H9 (cell line): ENCODE measurements around the gene FAM3C. TPM values are rescaled to one million over a fixed set of nuclear protein-coding genes. Genes with fewer than 3 reads are reported as not detected.

ENCODE experiments used
- DNase-seq: peaks from one replicate; pipeline ENCODE4 v3.0.0-alpha.2; 2017
- H2AFZ ChIP-seq: one replicate; pipeline ENCODE4 v1.6.1; 2013; ENCODE audit warnings: mild to moderate bottlenecking, low read length, control low read depth, moderate library complexity
- H2AK5ac ChIP-seq: 2 replicates; pipeline ENCODE4 v1.6.1; 2013; ENCODE audit warnings: low read length, control low read depth, mixed read lengths; ENCODE audit not compliant: insufficient read length
- H2BK120ac ChIP-seq: one replicate; pipeline ENCODE4 v1.6.1; 2013; ENCODE audit warnings: low read depth, mild to moderate bottlenecking, low read length, control low read depth, inconsistent platforms; ENCODE audit not compliant: poor library complexity, severe bottlenecking
- H2BK12ac ChIP-seq: 2 replicates; pipeline ENCODE4 v1.6.1; 2013; ENCODE audit warnings: low read length, control low read depth, mixed read lengths, low read depth; ENCODE audit not compliant: insufficient read length
- H2BK15ac ChIP-seq: 2 replicates; pipeline ENCODE4 v1.6.1; 2013; ENCODE audit warnings: low read depth, low read length, control low read depth
- H2BK20ac ChIP-seq: one replicate; pipeline ENCODE4 v1.6.1; 2013; ENCODE audit warnings: low read depth, mild to moderate bottlenecking, low read length, control low read depth, inconsistent platforms; ENCODE audit not compliant: poor library complexity, severe bottlenecking
- H2BK5ac ChIP-seq: 2 replicates; pipeline ENCODE4 v1.6.1; 2013; ENCODE audit warnings: low read length, control low read depth, mixed read lengths; ENCODE audit not compliant: insufficient read length
- H3K14ac ChIP-seq: 2 replicates; pipeline ENCODE4 v1.6.1; 2013; ENCODE audit warnings: low read length, control low read depth; ENCODE audit not compliant: insufficient read depth
- H3K18ac ChIP-seq: 2 replicates; pipeline ENCODE4 v1.6.1; 2013; ENCODE audit warnings: low read depth, mild to moderate bottlenecking, mixed read lengths, low read length, control low read depth; ENCODE audit not compliant: insufficient read length
- H3K23ac ChIP-seq: 2 replicates; pipeline ENCODE4 v1.6.1; 2013; ENCODE audit warnings: low read length, control low read depth, mixed read lengths, low read depth; ENCODE audit not compliant: insufficient read length
- H3K23me2 ChIP-seq: 2 replicates; pipeline ENCODE4 v1.6.1; 2013; ENCODE audit warnings: low read depth, mild to moderate bottlenecking, mixed read lengths, low read length, control low read depth; ENCODE audit not compliant: insufficient read length, poor library complexity, severe bottlenecking
- H3K27ac ChIP-seq: 2 replicates; pipeline ENCODE4 v1.5.1; 2013; ENCODE audit warnings: low read length, control low read depth, mixed read lengths, low read depth; ENCODE audit not compliant: insufficient read length
- H3K27me3 ChIP-seq: 2 replicates; pipeline ENCODE4 v1.6.1; 2013; ENCODE audit warnings: low read length, control low read depth, inconsistent platforms; ENCODE audit not compliant: insufficient read depth
- H3K4ac ChIP-seq: 2 replicates; pipeline ENCODE4 v1.6.1; 2013; ENCODE audit warnings: low read depth, mild to moderate bottlenecking, control low read depth, inconsistent platforms, low read length, moderate library complexity
- H3K4me1 ChIP-seq: 2 replicates; pipeline ENCODE4 v1.6.1; 2013; ENCODE audit warnings: low read length, control low read depth, inconsistent platforms; ENCODE audit not compliant: insufficient read depth
- H3K4me2 ChIP-seq: 2 replicates; pipeline ENCODE4 v1.6.1; 2013; ENCODE audit warnings: low read length, control low read depth, mixed read lengths; ENCODE audit not compliant: insufficient read length, insufficient read depth
- H3K56ac ChIP-seq: 2 replicates; pipeline ENCODE4 v1.6.1; 2013; ENCODE audit warnings: low read depth, mild to moderate bottlenecking, mixed read lengths, low read length, control low read depth; ENCODE audit not compliant: insufficient read length
- H3K79me1 ChIP-seq: 2 replicates; pipeline ENCODE4 v1.6.1; 2013; ENCODE audit warnings: low read depth, mild to moderate bottlenecking, moderate library complexity, low read length, control low read depth, inconsistent platforms; ENCODE audit not compliant: insufficient read depth, poor library complexity, severe bottlenecking
- H3K79me2 ChIP-seq: 2 replicates; pipeline ENCODE4 v1.6.1; 2013; ENCODE audit warnings: low read length, control low read depth, inconsistent platforms; ENCODE audit not compliant: insufficient read depth
- H3K9ac ChIP-seq: 2 replicates; pipeline ENCODE4 v1.6.1; 2013; ENCODE audit warnings: low read length, control low read depth, mixed read lengths; ENCODE audit not compliant: insufficient read length; ENCODE audit errors: extremely low read depth
- H3K9me3 ChIP-seq: one replicate; pipeline ENCODE4 v1.6.1; 2013; ENCODE audit warnings: low read depth, low read length, inconsistent platforms; ENCODE audit not compliant: control insufficient read depth
- H3T11ph ChIP-seq: one replicate; pipeline ENCODE4 v1.6.1; 2013; ENCODE audit warnings: mild to moderate bottlenecking, low read length, control low read depth, inconsistent platforms
- H4K20me1 ChIP-seq: one replicate; pipeline ENCODE4 v1.6.1; 2013; ENCODE audit not compliant: control insufficient read depth, insufficient read length, insufficient read depth
- H4K5ac ChIP-seq: 2 replicates; pipeline ENCODE4 v1.6.1; 2013; ENCODE audit warnings: low read depth, mild to moderate bottlenecking, mixed read lengths, low read length, control low read depth; ENCODE audit not compliant: insufficient read length
- H4K8ac ChIP-seq: replicated peaks from 2 replicates; pipeline ENCODE4 v1.6.1; 2013; ENCODE audit warnings: low read length, control low read depth, mixed read lengths, low read depth; ENCODE audit not compliant: insufficient read length
- H4K91ac ChIP-seq: 2 replicates; pipeline ENCODE4 v1.6.1; 2013; ENCODE audit warnings: low read depth, mild to moderate bottlenecking, moderate library complexity, mixed read lengths, low read length, control low read depth; ENCODE audit not compliant: insufficient read length
- H3K27ac Mint-ChIP-seq, 3 experiments: 2 replicates in 2 of 3; 3 replicates in 1 of 3; pipeline ENCODE4 v1.8.0; 2020 to 2021; ENCODE audit warnings: mixed read lengths in 3 of 3, mild to moderate bottlenecking in 1 of 3, moderate library complexity in 1 of 3
- H3K27me3 Mint-ChIP-seq: 2 replicates; pipeline ENCODE4 v1.8.0; 2021; ENCODE audit warnings: low read depth, mild to moderate bottlenecking, moderate library complexity, mixed read lengths
- H3K36me3 Mint-ChIP-seq, 3 experiments: 2 replicates in 2 of 3; 3 replicates in 1 of 3; pipeline ENCODE4 v1.8.0; 2020 to 2021; ENCODE audit warnings: low read depth in 3 of 3, mixed read lengths in 3 of 3; ENCODE audit not compliant: insufficient read depth in 1 of 3
- H3K4me1 Mint-ChIP-seq, 2 experiments: 2 replicates each; pipeline ENCODE4 v1.8.0; 2020; ENCODE audit warnings: mixed read lengths in 2 of 2
- H3K4me3 Mint-ChIP-seq, 2 experiments: 2 replicates in 1 of 2; 3 replicates in 1 of 2; pipeline ENCODE4 v1.8.0; 2020 to 2021; ENCODE audit warnings: mild to moderate bottlenecking in 2 of 2, mixed read lengths in 2 of 2, moderate library complexity in 1 of 2
- H3K9me3 Mint-ChIP-seq, 2 experiments: 2 replicates in 1 of 2; 3 replicates in 1 of 2; pipeline ENCODE4 v1.8.0; 2020; ENCODE audit warnings: mild to moderate bottlenecking in 2 of 2, mixed read lengths in 2 of 2, moderate library complexity in 1 of 2
- WGBS: extraction: QIAGEN DNeasy Blood & Tissue Kit; methylation state at CpG from one replicate; pipeline ENCODE4 v1.1.7; 2013; ENCODE audit warnings: missing lambda C conversion rate, low lambda C conversion rate, mixed read lengths; ENCODE audit not compliant: insufficient read length; ENCODE audit errors: extremely low coverage; 5-methylcytosine and 5-hydroxymethylcytosine counted together
- total RNA-seq: library from RNA; stranded (reverse); gene quantifications from 2 replicates; pipeline ENCODE4 v1.2.1, GENCODE V29; 2021
- TF ChIP-seq, protein P1 (sequence below): fragments of 200-600 bp; sonication (generic); conservative IDR thresholded peaks from 3 replicates; pipeline ENCODE4 v1.8.0; 2021; ENCODE audit warnings: antibody characterized with exemption, mild to moderate bottlenecking

The FAM3C gene
- total RNA-seq, 1 experiment from 2014 or later = 64.5 TPM

DNA sequence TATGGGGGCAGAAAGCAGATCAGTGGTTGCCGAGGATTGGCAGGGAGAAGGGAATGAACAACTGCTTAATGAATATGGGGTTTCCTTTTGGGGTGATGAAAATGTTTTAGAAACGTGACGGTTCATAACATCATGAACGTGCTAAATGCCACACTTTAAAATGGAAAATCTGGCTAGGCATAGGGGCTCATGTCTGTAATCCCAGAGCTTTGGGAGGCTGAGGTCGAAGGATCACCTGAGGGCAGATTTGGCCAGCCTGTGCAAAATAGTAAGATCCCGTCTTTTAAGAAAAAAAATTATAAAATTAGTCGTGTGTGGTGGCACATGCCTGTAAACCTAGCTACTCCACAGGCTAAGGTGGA, 3.1 kb downstream of the FAM3C start:
- Histone ChIP-seq H3K23me2 (peaks cover 3% of the 10 kb centered on the region), H4K20me1 (no peaks in the 10 kb centered on the region), H3K18ac (no peak overlapping the region), H3K79me1 (peaks cover 8% of the 10 kb centered on the region), H3K9me3 (no peaks in the 10 kb centered on the region), H3K27me3 (no peaks in the 10 kb centered on the region), H3K4me2 (no peak overlapping the region), H2BK5ac (no peak overlapping the region), H3T11ph (no peak overlapping the region), H3K14ac (no peak overlapping the region), H2BK12ac (no peak overlapping the region), H4K5ac (no peak overlapping the region), H3K27ac (no peak overlapping the region), H2AK5ac (no peak overlapping the region), H4K91ac (no peak overlapping the region), H4K8ac (no peak overlapping the region), H2BK20ac (no peak overlapping the region), H2AFZ (no peak overlapping the region), H2BK120ac (no peak overlapping the region), H3K4ac (no peak overlapping the region), H2BK15ac (no peak overlapping the region), H3K4me1 (no peaks in the 10 kb centered on the region), H3K79me2 (peaks cover 34% of the 10 kb centered on the region; the same call in 1 of the 2 replicates), H3K56ac (no peak overlapping the region), H3K23ac (no peak overlapping the region), H3K9ac (no peak overlapping the region)
- no CpG with 5 or more reads among the region's 7 CpGs for WGBS
- Mint-ChIP-seq H3K4me1 (peaks cover 24 to 34% of the 10 kb centered on the region in 2 experiments), H3K9me3 (no peaks in the 10 kb centered on the region), H3K27ac (no peak overlapping the region), H3K27me3 (no peaks in the 10 kb centered on the region), H3K4me3 (no peak overlapping the region; a peak in 1 of 5 replicates), H3K36me3 (peaks cover 12 to 15% (median 13%) of the 10 kb centered on the region in 3 experiments)
- TF ChIP-seq, protein P1, sequence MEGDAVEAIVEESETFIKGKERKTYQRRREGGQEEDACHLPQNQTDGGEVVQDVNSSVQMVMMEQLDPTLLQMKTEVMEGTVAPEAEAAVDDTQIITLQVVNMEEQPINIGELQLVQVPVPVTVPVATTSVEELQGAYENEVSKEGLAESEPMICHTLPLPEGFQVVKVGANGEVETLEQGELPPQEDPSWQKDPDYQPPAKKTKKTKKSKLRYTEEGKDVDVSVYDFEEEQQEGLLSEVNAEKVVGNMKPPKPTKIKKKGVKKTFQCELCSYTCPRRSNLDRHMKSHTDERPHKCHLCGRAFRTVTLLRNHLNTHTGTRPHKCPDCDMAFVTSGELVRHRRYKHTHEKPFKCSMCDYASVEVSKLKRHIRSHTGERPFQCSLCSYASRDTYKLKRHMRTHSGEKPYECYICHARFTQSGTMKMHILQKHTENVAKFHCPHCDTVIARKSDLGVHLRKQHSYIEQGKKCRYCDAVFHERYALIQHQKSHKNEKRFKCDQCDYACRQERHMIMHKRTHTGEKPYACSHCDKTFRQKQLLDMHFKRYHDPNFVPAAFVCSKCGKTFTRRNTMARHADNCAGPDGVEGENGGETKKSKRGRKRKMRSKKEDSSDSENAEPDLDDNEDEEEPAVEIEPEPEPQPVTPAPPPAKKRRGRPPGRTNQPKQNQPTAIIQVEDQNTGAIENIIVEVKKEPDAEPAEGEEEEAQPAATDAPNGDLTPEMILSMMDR = no peak
- no peak for DNase-seq
